ENCODE measurements around the gene TMEM154.

The TMEM154 gene

GRCh38 chr4:152686452-152687013 lies 6.7 kb upstream of the TMEM154 start:
- TF ChIP-seq CEBPB (IDR thresholded peaks at IDR 0.05) (no peak), TEAD4 (IDR thresholded peaks at IDR 0.05) (no peak), ZBTB7A (IDR thresholded peaks at IDR 0.05; ENCODE audit: low read depth) (no peak), CREB1 (IDR thresholded peaks at IDR 0.05; ENCODE audit: low read depth) (no peak), USF1 (IDR thresholded peaks at IDR 0.05) (no peak), FOXM1 (IDR thresholded peaks at IDR 0.05; ENCODE audit: borderline replicate concordance, low read depth) (no peak), EGR1 (IDR thresholded peaks at IDR 0.05) (no peak), EP300 (IDR thresholded peaks at IDR 0.05; ENCODE audit: borderline replicate concordance) (no peak)

GRCh38 chr4:152684587-152684986 lies 4.8 kb upstream of the TMEM154 start:
- TF ChIP-seq MAX (IDR thresholded peaks at IDR 0.05) (no peak), TCF12 (IDR thresholded peaks at IDR 0.05; ENCODE audit: low read depth) (no peak), EGR1 (IDR thresholded peaks at IDR 0.05) (no peak), TAF1 (IDR thresholded peaks at IDR 0.05; ENCODE audit: low read depth) (no peak), REST (IDR thresholded peaks at IDR 0.05; ENCODE audit: low read depth) (no peak), RAD21 (IDR thresholded peaks at IDR 0.05; ENCODE audit: low read depth) (no peak), USF1 (IDR thresholded peaks at IDR 0.05) (no peak), YY1 (IDR thresholded peaks at IDR 0.05; ENCODE audit: low read depth) (no peak), CREB1 (IDR thresholded peaks at IDR 0.05; ENCODE audit: low read depth) (no peak), FOXM1 (IDR thresholded peaks at IDR 0.05; ENCODE audit: borderline replicate concordance, low read depth) (no peak), EP300 (IDR thresholded peaks at IDR 0.05; ENCODE audit: borderline replicate concordance) (no peak), CEBPB (IDR thresholded peaks at IDR 0.05) (no peak), ZBTB7A (IDR thresholded peaks at IDR 0.05; ENCODE audit: low read depth) (no peak), TEAD4 (IDR thresholded peaks at IDR 0.05) (no peak), NFIC (IDR thresholded peaks at IDR 0.05) (no peak)

- TF ChIP-seq REST (IDR thresholded peaks at IDR 0.05; ENCODE audit: low read depth) = no peak
- TF ChIP-seq TCF12 (IDR thresholded peaks at IDR 0.05; ENCODE audit: low read depth) = no peak
- no peak for TF ChIP-seq NFIC (IDR thresholded peaks at IDR 0.05)
- no peak for TF ChIP-seq TEAD4 (IDR thresholded peaks at IDR 0.05)
- TF ChIP-seq CEBPB (IDR thresholded peaks at IDR 0.05) = no peak
- no peak for TF ChIP-seq FOXM1 (IDR thresholded peaks at IDR 0.05; ENCODE audit: borderline replicate concordance, low read depth)
- TF ChIP-seq USF1 (IDR thresholded peaks at IDR 0.05) = no peak
- no peak for TF ChIP-seq CREB1 (IDR thresholded peaks at IDR 0.05; ENCODE audit: low read depth)
- TF ChIP-seq MAX (IDR thresholded peaks at IDR 0.05) = no peak
- TF ChIP-seq EP300 (IDR thresholded peaks at IDR 0.05; ENCODE audit: borderline replicate concordance) = no peak
Measured at GRCh38 chr4:152684007-152684406, 4.2 kb upstream of the TMEM154 start.

- no peak for TF ChIP-seq TEAD4 (IDR thresholded peaks at IDR 0.05)
- no peak for TF ChIP-seq YY1 (IDR thresholded peaks at IDR 0.05; ENCODE audit: low read depth)
- TF ChIP-seq EGR1 (IDR thresholded peaks at IDR 0.05) = no peak
- no peak for TF ChIP-seq USF1 (IDR thresholded peaks at IDR 0.05)
- no peak for TF ChIP-seq TAF1 (IDR thresholded peaks at IDR 0.05; ENCODE audit: low read depth)
- TF ChIP-seq MAX (IDR thresholded peaks at IDR 0.05) = no peak
- no peak for TF ChIP-seq EP300 (IDR thresholded peaks at IDR 0.05; ENCODE audit: borderline replicate concordance)
- no peak for TF ChIP-seq CEBPB (IDR thresholded peaks at IDR 0.05)
Measured at GRCh38 chr4:152682143-152682941, 2.5 kb upstream of the TMEM154 start.

Measured in Ishikawa (cell line).